ENCODE results near the gene CPZ.

- TF ChIP-seq CEBPB (IDR thresholded peaks at IDR 0.05): no peak
- TF ChIP-seq, protein P1, sequence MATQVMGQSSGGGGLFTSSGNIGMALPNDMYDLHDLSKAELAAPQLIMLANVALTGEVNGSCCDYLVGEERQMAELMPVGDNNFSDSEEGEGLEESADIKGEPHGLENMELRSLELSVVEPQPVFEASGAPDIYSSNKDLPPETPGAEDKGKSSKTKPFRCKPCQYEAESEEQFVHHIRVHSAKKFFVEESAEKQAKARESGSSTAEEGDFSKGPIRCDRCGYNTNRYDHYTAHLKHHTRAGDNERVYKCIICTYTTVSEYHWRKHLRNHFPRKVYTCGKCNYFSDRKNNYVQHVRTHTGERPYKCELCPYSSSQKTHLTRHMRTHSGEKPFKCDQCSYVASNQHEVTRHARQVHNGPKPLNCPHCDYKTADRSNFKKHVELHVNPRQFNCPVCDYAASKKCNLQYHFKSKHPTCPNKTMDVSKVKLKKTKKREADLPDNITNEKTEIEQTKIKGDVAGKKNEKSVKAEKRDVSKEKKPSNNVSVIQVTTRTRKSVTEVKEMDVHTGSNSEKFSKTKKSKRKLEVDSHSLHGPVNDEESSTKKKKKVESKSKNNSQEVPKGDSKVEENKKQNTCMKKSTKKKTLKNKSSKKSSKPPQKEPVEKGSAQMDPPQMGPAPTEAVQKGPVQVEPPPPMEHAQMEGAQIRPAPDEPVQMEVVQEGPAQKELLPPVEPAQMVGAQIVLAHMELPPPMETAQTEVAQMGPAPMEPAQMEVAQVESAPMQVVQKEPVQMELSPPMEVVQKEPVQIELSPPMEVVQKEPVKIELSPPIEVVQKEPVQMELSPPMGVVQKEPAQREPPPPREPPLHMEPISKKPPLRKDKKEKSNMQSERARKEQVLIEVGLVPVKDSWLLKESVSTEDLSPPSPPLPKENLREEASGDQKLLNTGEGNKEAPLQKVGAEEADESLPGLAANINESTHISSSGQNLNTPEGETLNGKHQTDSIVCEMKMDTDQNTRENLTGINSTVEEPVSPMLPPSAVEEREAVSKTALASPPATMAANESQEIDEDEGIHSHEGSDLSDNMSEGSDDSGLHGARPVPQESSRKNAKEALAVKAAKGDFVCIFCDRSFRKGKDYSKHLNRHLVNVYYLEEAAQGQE (IDR thresholded peaks at IDR 0.05; ENCODE audit: low read depth): no peak
Observed at GRCh38 chr4:8597791-8598190, 5.2 kb downstream of the CPZ start.

Measured in Ishikawa (cell line).